Upper lobe of left lung (tissue), 6 donors: ENCODE measurements around the gene KMT2C. TPM values are rescaled to one million over a fixed set of nuclear protein-coding genes. Genes with fewer than 3 reads are reported as not detected.

Experiments
- ATAC-seq, 2 donors: fragments of 200-7000 bp; cut with Tn5 transposase; one replicate each; pipeline ENCODE4 v1.9.1; 2022; ENCODE audit warnings: mild to moderate bottlenecking in 2 of 2, moderate library complexity in 2 of 2; ENCODE audit not compliant: low FRiP score in 2 of 2
- DNase-seq, 2 donors: peaks; one replicate each; pipeline ENCODE4 v3.0.0-alpha.2; 2019 to 2020
- H3K27ac ChIP-seq, 4 donors: fragments of 200-600 bp; sonication (generic); one replicate each; pipeline ENCODE4 v1.5.1; 2016 to 2019
- H3K27me3 ChIP-seq, 4 donors: fragments of 200-600 bp; sonication (generic); one replicate each; pipeline ENCODE4 v1.5.1; 2017 to 2019
- H3K36me3 ChIP-seq, 4 donors: fragments of 200-600 bp; sonication (generic); one replicate each; pipeline ENCODE4 v1.5.1; 2016 to 2019
- H3K4me1 ChIP-seq, 4 donors: fragments of 200-600 bp; sonication (generic); one replicate each; pipeline ENCODE4 v1.5.1; 2018 to 2019
- H3K4me3 ChIP-seq, 4 donors: fragments of 200-600 bp; sonication (generic); one replicate each; pipeline ENCODE4 v1.5.1; 2017 to 2019; ENCODE audit warnings: mild to moderate bottlenecking in 2 of 4, moderate library complexity in 1 of 4
- H3K9me3 ChIP-seq, 4 donors: fragments of 200-600 bp; sonication (generic); one replicate each; pipeline ENCODE4 v1.5.1; 2018 to 2019
- EP300 ChIP-seq, 4 donors: sonication (generic); formaldehyde crosslinking; IDR thresholded peaks; one replicate each; pipeline ENCODE4 v1.5.1; 2017; ENCODE audit warnings: antibody characterized with exemption in 4 of 4, control low read depth in 2 of 4
- POLR2A ChIP-seq, 4 donors: fragments of 450-650 bp; IDR thresholded peaks; one replicate each; pipeline ENCODE4 v1.5.1; 2016 to 2017; ENCODE audit warnings: antibody characterized with exemption in 4 of 4, mild to moderate bottlenecking in 2 of 4
- POLR2AphosphoS5 ChIP-seq, 2 donors: sonication (generic); formaldehyde crosslinking; IDR thresholded peaks; one replicate each; pipeline ENCODE4 v1.5.1; 2017; ENCODE audit warnings: antibody characterized with exemption in 2 of 2
- WGBS, 2 donors: methylation state at CpG; one replicate each; pipeline ENCODE4 v1.1.5; 2017 to 2018; 5-methylcytosine and 5-hydroxymethylcytosine counted together
- total RNA-seq, 6 donors: library from RNA; depleted of rRNA in 4 of 6; stranded (reverse); fragments of >200 nt in 4 of 6; gene quantifications; one replicate each; pipeline versions ENCODE4 v1.1.0 to v1.2.1, GENCODE V29; 2016 to 2021
- TF ChIP-seq, protein P1 (sequence below), 6 experiments: fragments of 450-650 bp in 4 of 6; fragments of 200-600 bp in 2 of 6; sonication (generic) in 2 of 6; IDR thresholded peaks; one replicate each; pipeline ENCODE4 v1.5.1; 2016 to 2019; ENCODE audit warnings: antibody characterized with exemption in 6 of 6
- donor health status: DM: no; HTN: no; CAD: no; lungs with moderate emphysema.
- donor health status: DM: no; HTN: yes; CAD: no; lungs with severe emphysema.

KMT2C gene
- total RNA-seq, 6 donors from 2014 or later: 60.5 to 108 (median 85.0) TPM

GRCh38 chr7:152351168-152351567 is 84.6 kb downstream of the KMT2C start:
- Histone ChIP-seq H3K4me1 (no peaks in the 10 kb centered on the region), H3K27ac (no peak overlapping the region), H3K27me3 (no peaks in the 10 kb centered on the region), H3K9me3 (no peaks in the 10 kb centered on the region), H3K36me3 (peaks cover 0 to 18% (median 0%) of the 10 kb centered on the region in 4 donors), H3K4me3 (no peak overlapping the region)
- DNase-seq (no peak), ATAC-seq (no peak)
- no peak for TF ChIP-seq POLR2AphosphoS5 (IDR thresholded peaks at IDR 0.05)
- TF ChIP-seq, protein P1, sequence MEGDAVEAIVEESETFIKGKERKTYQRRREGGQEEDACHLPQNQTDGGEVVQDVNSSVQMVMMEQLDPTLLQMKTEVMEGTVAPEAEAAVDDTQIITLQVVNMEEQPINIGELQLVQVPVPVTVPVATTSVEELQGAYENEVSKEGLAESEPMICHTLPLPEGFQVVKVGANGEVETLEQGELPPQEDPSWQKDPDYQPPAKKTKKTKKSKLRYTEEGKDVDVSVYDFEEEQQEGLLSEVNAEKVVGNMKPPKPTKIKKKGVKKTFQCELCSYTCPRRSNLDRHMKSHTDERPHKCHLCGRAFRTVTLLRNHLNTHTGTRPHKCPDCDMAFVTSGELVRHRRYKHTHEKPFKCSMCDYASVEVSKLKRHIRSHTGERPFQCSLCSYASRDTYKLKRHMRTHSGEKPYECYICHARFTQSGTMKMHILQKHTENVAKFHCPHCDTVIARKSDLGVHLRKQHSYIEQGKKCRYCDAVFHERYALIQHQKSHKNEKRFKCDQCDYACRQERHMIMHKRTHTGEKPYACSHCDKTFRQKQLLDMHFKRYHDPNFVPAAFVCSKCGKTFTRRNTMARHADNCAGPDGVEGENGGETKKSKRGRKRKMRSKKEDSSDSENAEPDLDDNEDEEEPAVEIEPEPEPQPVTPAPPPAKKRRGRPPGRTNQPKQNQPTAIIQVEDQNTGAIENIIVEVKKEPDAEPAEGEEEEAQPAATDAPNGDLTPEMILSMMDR (IDR thresholded peaks at IDR 0.05): no peak
- no peak for TF ChIP-seq POLR2A (IDR thresholded peaks at IDR 0.05)
- no peak for TF ChIP-seq EP300 (IDR thresholded peaks at IDR 0.05)
- 99 to 100% methylated on average over 3 of the region's 3 CpGs for WGBS, 2 donors

- Histone ChIP-seq H3K27ac (no peak overlapping the region), H3K4me1 (no peaks in the 10 kb centered on the region), H3K36me3 (peaks cover 0 to 12% (median 0%) of the 10 kb centered on the region in 4 donors), H3K27me3 (no peaks in the 10 kb centered on the region), H3K4me3 (no peak overlapping the region), H3K9me3 (no peaks in the 10 kb centered on the region)
- 97% methylated on average over 2 of the region's 2 CpGs for WGBS, 2 donors
- TF ChIP-seq EP300 (IDR thresholded peaks at IDR 0.05) (no peak), POLR2AphosphoS5 (IDR thresholded peaks at IDR 0.05) (no peak), POLR2A (IDR thresholded peaks at IDR 0.05) (no peak)
- TF ChIP-seq, protein P1 (IDR thresholded peaks at IDR 0.05): no peak
- ATAC-seq (no peak), DNase-seq (no peak)
Observed at GRCh38 chr7:152347888-152348287, 87.9 kb downstream of the KMT2C start.

GRCh38 chr7:152344253-152344652 is 91.5 kb downstream of the KMT2C start:
- Histone ChIP-seq H3K9me3 (no peaks in the 10 kb centered on the region), H3K27ac (no peak overlapping the region), H3K36me3 (peaks cover 0 to 6% (median 0%) of the 10 kb centered on the region in 4 donors), H3K4me1 (peaks cover 5 to 13% (median 13%) of the 10 kb centered on the region in 4 donors), H3K4me3 (no peak overlapping the region), H3K27me3 (no peaks in the 10 kb centered on the region)
- TF ChIP-seq, protein P1 (IDR thresholded peaks at IDR 0.05): no peak
- 77 to 88% methylated on average over 2 of the region's 2 CpGs for WGBS, 2 donors
- DNase-seq (no peak), ATAC-seq (no peak)

- Histone ChIP-seq H3K4me1 (peaks cover 5 to 26% (median 16%) of the 10 kb centered on the region in 4 donors), H3K36me3 (no peaks in the 10 kb centered on the region), H3K27ac (no peak overlapping the region), H3K4me3 (no peak overlapping the region), H3K27me3 (no peaks in the 10 kb centered on the region), H3K9me3 (no peaks in the 10 kb centered on the region)
- TF ChIP-seq EP300 (IDR thresholded peaks at IDR 0.05) (no peak), POLR2A (IDR thresholded peaks at IDR 0.05) (no peak), POLR2AphosphoS5 (IDR thresholded peaks at IDR 0.05) (no peak)
- TF ChIP-seq, protein P1 (IDR thresholded peaks at IDR 0.05): no peak
- DNase-seq (no peak), ATAC-seq (no peak)
- 90 to 98% methylated on average over 2 of the region's 2 CpGs for WGBS, 2 donors
Observed at GRCh38 chr7:152342796-152343195, 93.0 kb downstream of the KMT2C start.

DNA sequence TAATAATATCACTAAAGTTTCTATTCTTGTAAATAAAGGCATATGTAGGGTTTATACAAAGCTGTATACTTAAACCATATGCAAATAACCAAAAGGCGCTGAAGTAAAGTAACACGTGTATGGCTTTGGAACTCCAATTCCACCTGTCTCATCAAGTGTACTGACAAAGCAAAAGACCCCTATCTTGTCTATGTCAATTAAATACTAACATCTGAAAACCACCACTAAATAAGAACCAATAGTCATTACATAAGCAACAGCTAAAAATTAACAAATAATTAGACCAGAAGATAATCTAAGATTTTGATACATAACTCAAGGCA is 93.9 kb downstream of the KMT2C start:
- no peaks in the 10 kb centered on the region for H3K27me3 ChIP-seq
- no peak overlapping the region for H3K27ac ChIP-seq
- H3K36me3 ChIP-seq: no peaks in the 10 kb centered on the region
- 92 to 93% methylated on average over 2 of the region's 2 CpGs for WGBS, 2 donors
- H3K9me3 ChIP-seq: no peaks in the 10 kb centered on the region
- H3K4me3 ChIP-seq: no peak overlapping the region
- DNase-seq (no peak), ATAC-seq (no peak)
- H3K4me1 ChIP-seq: peaks cover 11 to 32% (median 21%) of the 10 kb centered on the region in 4 donors
- TF ChIP-seq POLR2AphosphoS5 (IDR thresholded peaks at IDR 0.05) (no peak), POLR2A (IDR thresholded peaks at IDR 0.05) (no peak), EP300 (IDR thresholded peaks at IDR 0.05) (no peak)
- TF ChIP-seq, protein P1 (IDR thresholded peaks at IDR 0.05): no peak
